ENCODE data around the gene C16orf95.

The C16orf95 gene

DNA sequence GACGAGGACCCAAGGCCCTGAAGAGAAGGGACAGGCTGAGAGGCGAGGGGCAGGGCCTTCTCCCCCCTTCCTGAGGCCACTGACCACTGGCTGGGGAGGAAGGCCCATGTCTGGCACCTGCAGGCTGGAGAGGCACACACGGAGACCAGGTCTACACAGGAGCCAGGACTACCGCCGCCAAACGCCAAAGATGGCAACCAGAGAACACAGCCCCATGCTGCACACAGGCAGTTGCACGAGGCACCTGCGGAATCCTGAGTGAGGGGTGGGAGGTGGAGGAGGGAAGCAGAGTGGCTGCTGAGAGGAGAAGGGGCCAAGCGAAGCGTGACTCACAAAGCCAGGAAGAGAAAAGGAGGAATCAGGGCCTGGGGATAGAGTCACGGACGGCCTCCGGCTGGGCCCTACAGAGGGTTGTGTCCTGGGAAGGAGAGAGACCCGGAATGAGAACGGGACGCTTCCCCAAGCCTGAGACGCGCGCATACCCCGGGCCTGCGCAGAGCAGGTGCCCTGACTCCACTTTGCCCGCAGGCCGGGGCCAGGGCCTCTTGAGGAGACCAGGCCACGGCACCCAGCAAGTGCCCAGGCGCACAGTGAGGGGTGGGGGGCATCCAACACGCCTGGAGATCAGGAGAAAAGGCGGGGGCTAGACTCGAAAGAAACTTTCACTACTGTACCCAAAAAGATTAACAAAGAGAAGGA, 28.7 kb upstream of the C16orf95 start:
- no peak for FAIRE-seq
- DNase-seq (ENCODE audit: insufficient read length, low spot score), result no peak
- TF ChIP-seq, protein P1, sequence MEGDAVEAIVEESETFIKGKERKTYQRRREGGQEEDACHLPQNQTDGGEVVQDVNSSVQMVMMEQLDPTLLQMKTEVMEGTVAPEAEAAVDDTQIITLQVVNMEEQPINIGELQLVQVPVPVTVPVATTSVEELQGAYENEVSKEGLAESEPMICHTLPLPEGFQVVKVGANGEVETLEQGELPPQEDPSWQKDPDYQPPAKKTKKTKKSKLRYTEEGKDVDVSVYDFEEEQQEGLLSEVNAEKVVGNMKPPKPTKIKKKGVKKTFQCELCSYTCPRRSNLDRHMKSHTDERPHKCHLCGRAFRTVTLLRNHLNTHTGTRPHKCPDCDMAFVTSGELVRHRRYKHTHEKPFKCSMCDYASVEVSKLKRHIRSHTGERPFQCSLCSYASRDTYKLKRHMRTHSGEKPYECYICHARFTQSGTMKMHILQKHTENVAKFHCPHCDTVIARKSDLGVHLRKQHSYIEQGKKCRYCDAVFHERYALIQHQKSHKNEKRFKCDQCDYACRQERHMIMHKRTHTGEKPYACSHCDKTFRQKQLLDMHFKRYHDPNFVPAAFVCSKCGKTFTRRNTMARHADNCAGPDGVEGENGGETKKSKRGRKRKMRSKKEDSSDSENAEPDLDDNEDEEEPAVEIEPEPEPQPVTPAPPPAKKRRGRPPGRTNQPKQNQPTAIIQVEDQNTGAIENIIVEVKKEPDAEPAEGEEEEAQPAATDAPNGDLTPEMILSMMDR (IDR thresholded peaks at IDR 0.05; ENCODE audit: insufficient read depth, missing control alignments), result no peak

DNA sequence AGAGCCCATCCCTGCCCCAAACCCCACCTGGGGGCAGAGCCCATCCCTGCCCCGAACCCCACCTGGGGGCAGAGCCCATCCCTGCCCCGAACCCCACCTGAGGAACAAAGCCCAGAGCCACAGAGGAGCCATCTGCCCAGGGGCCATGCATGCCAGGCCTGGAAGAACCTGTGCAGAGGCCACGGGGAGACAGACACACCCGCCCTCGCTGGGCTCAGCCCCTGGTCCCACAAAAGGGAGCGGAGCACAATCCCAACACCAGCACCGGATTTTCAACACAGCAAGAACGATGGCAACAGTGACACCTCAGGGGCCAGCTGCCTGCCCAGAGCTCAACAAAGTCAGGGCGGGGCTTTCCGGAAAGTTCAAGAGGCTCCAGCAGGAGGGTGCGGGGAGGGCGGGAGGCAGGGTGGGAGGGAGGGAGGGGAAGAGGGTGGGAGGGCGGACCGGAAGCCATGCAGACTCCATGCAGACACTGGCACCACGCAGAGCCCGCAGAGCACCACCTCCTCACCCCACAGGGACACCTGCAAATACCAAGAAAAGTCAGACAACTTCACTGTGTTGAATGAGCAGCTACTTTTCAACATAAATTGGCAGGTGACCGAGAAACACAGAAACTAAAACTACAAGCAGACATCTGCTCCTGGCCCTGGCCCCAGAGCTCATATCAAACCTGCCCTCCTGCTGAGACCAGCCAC, 27.9 kb upstream of the C16orf95 start:
- DNase-seq (ENCODE audit: insufficient read length, low spot score) (no peak), FAIRE-seq (no peak)
- TF ChIP-seq, protein P1 (IDR thresholded peaks at IDR 0.05; ENCODE audit: insufficient read depth, missing control alignments), result no peak

DNA sequence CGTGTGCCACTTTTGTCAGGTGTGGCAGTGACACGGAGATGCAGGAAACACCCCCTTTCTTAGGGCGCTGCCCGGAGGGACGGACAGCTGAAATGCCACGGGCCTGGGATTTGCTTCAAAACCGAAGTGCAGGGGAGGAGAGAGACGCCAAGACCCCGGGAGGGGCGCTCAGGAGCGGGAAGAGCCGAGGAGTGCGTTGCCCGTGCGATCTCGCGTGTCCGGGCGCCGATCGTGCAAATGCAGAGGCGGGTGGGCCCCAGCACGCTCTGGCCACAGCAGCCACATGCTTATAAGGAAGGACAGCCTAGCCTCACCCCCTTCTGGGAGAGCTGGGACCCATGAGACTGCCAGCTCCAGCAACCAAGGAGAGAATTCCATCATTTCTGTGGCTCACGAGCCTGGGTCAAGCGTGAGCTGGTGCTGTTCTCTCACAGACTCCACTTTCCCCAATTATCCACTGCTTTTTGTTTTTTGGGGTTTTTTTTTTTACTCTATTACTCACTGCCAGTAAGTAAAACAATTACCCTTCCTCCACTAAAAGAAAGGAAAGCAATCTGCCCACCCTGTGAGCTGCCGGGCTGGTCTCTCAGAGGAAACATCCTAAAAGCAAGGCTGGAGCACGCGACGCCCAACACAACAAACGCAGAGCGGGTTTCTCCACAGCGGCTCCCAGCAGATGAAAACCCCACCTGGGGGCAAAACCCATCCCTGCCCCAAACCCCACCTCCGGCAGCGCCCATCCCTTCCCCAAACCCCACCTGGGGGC, 27.2 kb upstream of the C16orf95 start:
- no peak for DNase-seq (ENCODE audit: insufficient read length, low spot score)
- FAIRE-seq, result no peak
- TF ChIP-seq, protein P1 (IDR thresholded peaks at IDR 0.05; ENCODE audit: insufficient read depth, missing control alignments), result no peak

DNA sequence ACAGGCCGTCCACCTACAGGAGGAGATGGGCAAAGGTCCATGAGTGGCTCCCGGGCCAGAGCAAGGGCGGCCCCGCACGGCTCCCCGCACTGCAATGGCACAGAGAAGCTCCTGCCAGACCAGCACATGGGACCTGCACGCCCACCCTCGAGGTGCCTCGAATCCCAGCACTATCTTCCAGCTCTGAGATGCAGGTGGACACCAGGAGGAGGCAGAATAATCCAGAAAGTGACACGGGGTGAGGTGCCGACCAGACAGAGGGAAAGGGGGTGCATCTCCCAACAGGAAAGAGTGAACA, 26.5 kb upstream of the C16orf95 start:
- TF ChIP-seq, protein P1 (IDR thresholded peaks at IDR 0.05; ENCODE audit: insufficient read depth, missing control alignments), result no peak
- FAIRE-seq (no peak), DNase-seq (ENCODE audit: insufficient read length, low spot score) (no peak)

DNA sequence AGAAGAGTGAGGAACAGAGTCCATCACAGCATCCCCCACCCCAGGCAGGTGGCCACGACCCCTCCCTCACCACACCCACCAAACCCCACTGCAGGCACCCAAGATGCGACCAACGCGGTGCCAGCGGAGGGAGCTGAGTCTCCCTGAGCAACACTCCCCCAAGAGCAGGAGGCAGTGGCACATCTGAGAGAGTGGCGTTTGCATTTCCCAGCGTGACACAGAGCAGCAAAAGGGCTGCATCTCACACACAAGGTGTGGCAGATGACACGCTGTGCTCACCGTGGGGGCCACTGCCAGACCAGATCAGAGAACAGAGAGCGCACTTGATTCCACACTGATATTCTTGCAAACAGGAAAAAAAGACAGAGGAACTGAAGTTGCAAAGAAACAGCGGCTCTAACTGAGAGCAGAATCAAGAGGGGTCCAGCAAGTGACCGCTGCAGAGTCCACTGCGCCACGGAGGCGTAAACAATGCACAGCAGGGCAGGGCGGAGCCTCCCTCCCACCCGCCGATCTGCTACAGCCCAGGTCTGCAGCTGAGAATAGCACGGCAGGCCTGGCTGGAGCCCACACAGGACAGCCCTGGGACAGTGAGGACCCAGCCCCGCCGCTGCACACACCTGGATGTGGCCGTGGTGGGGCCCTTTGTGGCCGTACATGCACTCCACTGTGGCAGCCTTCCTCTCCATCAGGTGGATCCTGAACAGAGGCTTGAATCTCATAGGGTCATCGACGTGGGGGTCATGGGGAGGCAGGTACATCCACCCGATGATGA, 26.0 kb upstream of the C16orf95 start:
- no peak for FAIRE-seq
- no peak for DNase-seq (ENCODE audit: insufficient read length, low spot score)
- TF ChIP-seq, protein P1 (IDR thresholded peaks at IDR 0.05; ENCODE audit: insufficient read depth, missing control alignments), result no peak

DNA sequence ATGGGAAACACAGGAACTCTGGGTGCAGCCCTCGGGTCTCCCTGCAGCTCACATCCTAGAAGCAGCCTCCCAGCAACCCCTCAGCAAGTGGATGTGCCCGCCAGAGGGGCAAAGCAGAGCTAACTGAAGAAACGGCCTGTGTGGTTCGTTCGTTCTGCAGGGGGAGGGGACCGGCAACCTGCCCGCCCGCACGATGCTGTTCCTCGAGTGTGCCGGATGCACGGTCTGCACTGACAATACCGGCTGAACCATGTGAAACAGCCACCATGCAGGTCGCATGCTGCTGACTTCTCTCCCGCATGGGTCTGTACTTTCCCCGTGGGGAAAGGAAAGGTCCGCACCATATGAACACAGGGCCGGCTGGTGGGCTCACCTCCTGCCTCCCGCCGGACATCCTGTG, 25.3 kb upstream of the C16orf95 start:
- DNase-seq (ENCODE audit: insufficient read length, low spot score), result no peak
- TF ChIP-seq, protein P1 (IDR thresholded peaks at IDR 0.05; ENCODE audit: insufficient read depth, missing control alignments), result no peak
- FAIRE-seq, result no peak
